ENCODE results near the gene CAPN9.
"Not testable (repeated sequence)": the region's sequence is repeated elsewhere in the genome, so short reads cannot be mapped to it uniquely, and the experiment has no call there.

CAPN9 gene

DNA sequence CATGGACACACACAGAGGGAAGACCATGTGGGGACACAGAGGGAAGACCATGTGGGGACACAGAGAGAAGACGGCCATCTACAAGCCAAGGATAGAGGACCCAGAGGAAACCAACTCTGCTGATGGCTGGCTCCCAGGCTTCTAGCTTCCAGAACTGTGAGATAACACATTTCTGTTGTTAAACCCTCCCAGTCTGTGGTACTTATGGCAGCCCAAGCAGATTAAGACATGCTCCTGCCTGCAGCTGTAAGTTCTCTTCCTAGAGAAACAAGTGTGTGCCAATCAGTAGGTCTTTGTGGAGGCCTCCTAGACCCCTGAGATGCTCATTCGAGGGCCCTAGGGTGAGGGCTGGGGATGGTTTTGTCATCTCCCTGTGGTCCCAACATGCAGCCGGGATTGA lies 35.9 kb upstream of the CAPN9 start:
- DNase-seq (ENCODE audit: low read depth): no peak

DNA sequence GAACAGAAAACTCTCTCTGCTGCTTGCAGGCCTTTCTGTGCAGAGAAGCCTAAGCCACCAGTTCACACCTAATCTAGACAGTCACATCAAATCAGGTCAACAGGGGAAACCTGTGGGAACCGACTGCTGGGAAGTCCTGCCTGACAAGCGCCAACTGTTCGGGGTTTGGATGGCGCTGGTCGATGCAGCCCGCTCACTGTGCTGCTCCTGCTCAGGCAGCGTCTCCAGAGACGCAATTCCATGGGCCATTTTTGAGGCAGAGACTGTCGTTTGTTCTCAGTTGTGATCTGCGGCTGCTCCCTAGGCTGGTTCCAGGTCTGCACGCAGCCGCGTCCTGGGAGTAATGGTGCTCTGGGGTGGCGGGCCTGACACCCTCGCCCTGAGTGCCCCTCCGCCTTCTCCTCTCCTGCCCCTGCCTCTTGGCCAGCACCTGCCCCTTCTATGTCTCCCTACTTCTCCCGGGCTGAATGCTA lies 34.7 kb upstream of the CAPN9 start:
- DNase-seq (ENCODE audit: low read depth): no peak

DNA sequence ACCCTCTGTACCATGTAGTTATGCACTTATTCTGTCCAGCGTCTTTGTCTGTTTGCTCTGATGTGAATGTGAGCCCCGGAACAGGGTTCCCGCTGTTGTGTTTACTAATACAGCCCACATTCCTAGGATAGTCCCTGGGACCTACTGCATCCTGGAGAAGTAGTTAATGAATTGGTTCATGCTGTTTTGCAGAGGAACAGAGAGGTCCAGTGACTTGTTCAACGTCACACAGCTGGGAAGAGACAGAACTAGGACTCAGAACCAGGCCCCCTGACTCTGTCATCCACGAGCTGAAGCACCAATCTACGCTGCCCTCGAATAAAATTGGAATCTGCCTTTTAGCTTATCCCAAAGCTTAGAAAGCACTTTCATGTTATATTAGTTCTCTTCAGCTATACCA lies 34.0 kb upstream of the CAPN9 start:
- no peak for DNase-seq (ENCODE audit: low read depth)

- no peak for DNase-seq (ENCODE audit: low read depth)
These were observed 33.7 kb upstream of the CAPN9 start for GRCh38 chr1:230713547-230713914.

- no peak for DNase-seq (ENCODE audit: low read depth)
These were observed 33.0 kb upstream of the CAPN9 start, which contains the start of gene AGT for GRCh38 chr1:230713915-230714764. Gene AGT (minus strand): TSS chr1:230714122. CDS start chr1:230710823, 3,299 bp downstream.

GRCh38 chr1:230715510-230715909 lies 31.7 kb upstream of the CAPN9 start:
- no peak for DNase-seq (ENCODE audit: low read depth)

- DNase-seq (ENCODE audit: low read depth): not testable (repeated sequence)
These were observed 30.7 kb upstream of the CAPN9 start for GRCh38 chr1:230716453-230716852.

- DNase-seq (ENCODE audit: low read depth): no peak
These were observed 29.9 kb upstream of the CAPN9 start for GRCh38 chr1:230717251-230717650.

- not testable (repeated sequence) for DNase-seq (ENCODE audit: low read depth)
These were observed 25.2 kb upstream of the CAPN9 start for GRCh38 chr1:230721849-230722522.

DNA sequence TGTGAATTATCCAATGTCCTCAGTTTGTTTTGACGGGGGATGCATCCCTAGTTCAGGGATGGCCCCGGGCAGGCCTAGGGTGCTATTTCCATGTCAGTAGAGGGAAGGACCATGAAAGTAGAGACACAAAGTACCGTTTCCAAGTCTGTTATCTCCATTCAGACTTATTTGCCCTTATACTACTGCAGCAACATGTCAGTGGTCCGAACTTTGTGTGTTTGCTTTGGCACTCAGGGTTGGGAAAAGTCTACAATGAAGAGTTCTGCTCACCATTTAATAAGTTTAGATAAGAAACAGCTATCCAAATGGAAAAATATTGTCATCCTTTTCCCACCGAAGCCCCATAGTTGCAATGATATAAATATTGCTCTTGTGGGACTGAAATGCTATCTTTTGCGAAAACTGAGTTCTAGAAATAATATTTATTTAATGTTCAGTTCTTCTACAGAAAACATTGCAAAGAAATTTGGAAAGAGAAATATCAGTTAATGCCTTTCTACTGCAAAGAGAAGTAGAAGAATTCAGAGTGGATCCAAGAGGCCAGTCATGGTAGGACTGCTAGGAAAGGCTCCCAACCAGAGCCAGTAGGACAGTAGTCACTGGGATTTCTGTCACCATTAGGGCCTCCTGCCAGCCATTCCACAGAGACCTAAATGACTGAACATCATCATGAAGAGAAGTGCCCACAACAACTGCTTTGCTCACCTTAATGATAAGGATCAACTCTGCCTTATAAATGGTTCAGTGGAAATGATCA lies 21.8 kb upstream of the CAPN9 start:
- DNase-seq (ENCODE audit: low read depth): no peak

DNA sequence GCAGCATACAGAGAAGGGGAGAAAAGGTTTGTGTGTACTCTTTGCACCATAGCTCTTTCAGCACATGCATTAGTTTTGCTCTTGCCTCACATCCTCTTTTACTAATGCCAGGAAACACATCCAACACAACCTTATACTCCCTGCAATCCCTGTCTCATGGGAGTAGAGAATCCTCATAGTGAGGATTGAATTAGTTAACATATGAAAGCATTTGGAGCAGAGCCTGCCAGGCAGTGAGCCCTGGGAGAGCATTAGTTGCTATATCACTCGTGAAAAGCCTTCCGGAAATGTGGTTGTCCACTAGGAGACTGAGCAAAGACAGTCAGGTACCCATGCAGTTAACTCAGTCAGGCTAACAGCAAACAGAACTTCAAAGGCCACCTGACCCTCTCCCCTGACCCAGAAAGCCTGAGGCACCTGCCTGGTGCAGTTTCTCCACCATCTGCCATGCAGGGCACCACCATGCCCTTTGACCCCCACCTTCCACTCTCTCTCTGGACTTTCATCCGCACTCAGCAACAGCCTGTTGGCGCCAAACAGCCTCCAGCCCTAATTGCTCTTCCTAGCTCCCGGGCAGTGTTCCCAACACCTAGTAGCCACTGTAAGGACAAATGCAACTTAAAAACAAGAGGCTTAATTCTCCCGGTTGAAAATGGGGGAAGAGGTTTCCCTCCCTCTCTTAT lies 18.3 kb upstream of the CAPN9 start:
- no peak for DNase-seq (ENCODE audit: low read depth)

GRCh38 chr1:230730977-230731376 lies 16.2 kb upstream of the CAPN9 start:
- DNase-seq (ENCODE audit: low read depth): no peak

GRCh38 chr1:230735447-230735846 lies 11.7 kb upstream of the CAPN9 start:
- DNase-seq (ENCODE audit: low read depth): no peak

- no peak for DNase-seq (ENCODE audit: low read depth)
These were observed 9.4 kb upstream of the CAPN9 start for GRCh38 chr1:230737622-230738262.

DNA sequence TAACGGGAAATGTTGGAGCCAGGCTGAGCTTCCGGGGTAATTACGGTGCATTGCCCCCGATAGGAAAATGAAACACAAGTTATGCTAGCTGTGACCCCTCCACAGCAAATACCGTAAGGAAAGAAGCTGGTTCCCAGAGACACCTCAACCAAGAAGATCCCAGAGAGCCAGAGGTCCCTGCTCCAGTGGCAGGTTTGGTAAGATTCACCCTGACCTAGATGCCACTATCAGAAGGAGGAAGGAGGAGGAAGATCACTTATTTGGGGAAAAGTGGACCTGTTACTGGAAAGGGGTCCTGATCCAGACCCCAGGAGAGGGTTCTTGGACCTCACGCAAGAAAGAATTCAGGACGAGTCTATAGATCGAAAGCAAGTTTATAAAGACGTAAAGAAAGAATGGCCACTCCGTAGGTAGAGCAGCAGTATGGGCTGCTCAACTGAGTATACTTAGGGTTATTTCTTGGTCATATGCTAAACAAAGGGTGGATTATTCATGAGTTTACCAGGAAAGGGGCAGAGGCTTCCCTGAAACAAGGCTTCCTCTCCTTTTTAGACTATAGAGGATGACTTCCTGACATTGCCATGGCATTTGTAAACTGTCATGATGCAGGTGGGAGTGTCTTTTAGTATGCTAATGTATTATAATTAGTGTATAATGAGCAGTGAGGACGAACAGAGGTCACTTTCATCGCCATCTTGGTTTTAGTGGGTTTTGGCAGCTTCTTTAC lies 7.5 kb upstream of the CAPN9 start:
- DNase-seq (ENCODE audit: low read depth): no peak

GRCh38 chr1:230743899-230744298 lies 3.3 kb upstream of the CAPN9 start:
- no peak for DNase-seq (ENCODE audit: low read depth)

DNA sequence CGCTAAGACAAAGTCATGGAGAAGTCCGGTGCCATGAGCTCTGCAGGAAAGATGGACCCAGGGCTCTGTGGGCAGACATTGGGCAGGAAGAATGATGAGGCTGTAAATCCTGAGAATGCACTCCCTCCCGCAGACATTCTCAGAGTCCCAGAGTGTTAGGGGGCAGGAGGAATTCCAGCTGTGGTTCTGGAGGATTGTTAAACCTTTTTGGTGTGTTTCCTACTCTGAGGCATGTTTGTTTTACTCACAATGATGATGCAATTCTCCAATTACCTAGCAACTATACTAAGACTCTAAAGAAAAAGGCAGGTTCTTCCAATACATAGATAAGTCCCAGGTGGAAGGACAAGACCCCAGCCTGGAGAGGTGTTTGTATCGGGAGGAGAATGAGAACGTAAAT lies 2.8 kb upstream of the CAPN9 start:
- DNase-seq (ENCODE audit: low read depth): no peak

GRCh38 chr1:230745071-230745470 lies 2.1 kb upstream of the CAPN9 start:
- DNase-seq (ENCODE audit: low read depth): no peak

DNA sequence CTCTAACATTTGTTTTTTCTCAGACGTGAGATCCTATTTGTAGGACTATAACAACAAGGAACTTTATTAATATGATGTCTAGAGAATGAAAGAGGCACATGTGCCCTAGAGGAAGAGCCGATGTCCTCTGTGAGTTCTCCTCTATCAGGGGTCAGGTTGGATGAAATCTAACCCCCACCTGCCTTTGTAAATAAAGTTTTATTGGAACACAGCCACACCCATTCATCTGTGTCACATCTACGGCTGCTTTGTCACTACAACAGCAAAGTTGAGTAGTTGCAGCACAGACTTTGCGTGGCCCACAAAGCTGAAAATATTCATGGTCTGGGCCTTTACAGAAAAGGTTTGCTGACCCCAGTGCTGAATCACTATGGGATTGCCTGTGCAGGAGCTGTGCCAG lies 571 bp upstream of the CAPN9 start:
- DNase-seq (ENCODE audit: low read depth): no peak

- DNase-seq (ENCODE audit: low read depth): no peak
These were observed 957 bp downstream of the CAPN9 start for GRCh38 chr1:230747890-230748800.

All from activated T-helper 9 cell treated with anti-CD3 and anti-CD28 coated beads, Interleukin-2, amount 50 U/mL, for 16 hours (primary cell).